H1 (cell line): ENCODE measurements around the gene SPTSSB. TPM values are rescaled to one million over a fixed set of nuclear protein-coding genes. Genes with fewer than 3 reads are reported as not detected.

ENCODE experiments used
- CTCF ChIA-PET: fragments of 300-600 bp; sonication (Branson Sonifier 250); formaldehyde crosslinking; loops from one replicate; lab custom pipeline; 2021; ENCODE audit not compliant: partially characterized antibody; lab: Charles Lee
- POLR2A ChIA-PET: fragments of 300-600 bp; sonication (Branson Sonifier 250); formaldehyde crosslinking; loops from one replicate; lab custom pipeline; 2021; ENCODE audit warnings: inconsistent platforms; ENCODE audit not compliant: partially characterized antibody; lab: Charles Lee
- DNase-seq, 2 experiments: peaks; one replicate each; pipeline versions ENCODE4 v3.0.0 to v3.0.0-alpha.2; 2010 to 2022; ENCODE audit warnings: low spot score in 2 of 2, low read depth in 1 of 2, mixed read lengths in 1 of 2
- FAIRE-seq: peaks from 2 replicates; lab custom pipeline; 2011; peaks lifted over from hg19 to GRCh38; lab: Jason Lieb, UNC
- H2AFZ ChIP-seq: 2 replicates; pipeline ENCODE4 v1.8.1; 2012; ENCODE audit warnings: low read length, inconsistent platforms
- H2AK5ac ChIP-seq: 2 replicates; pipeline ENCODE4 v1.6.1; 2013; ENCODE audit warnings: low read depth, low read length
- H2BK120ac ChIP-seq: replicated peaks from 2 replicates; pipeline ENCODE3; 2013; ENCODE audit warnings: low read depth, low read length, inconsistent platforms
- H2BK12ac ChIP-seq: 2 replicates; pipeline ENCODE4 v1.6.1; 2013; ENCODE audit warnings: low read depth, low read length
- H2BK15ac ChIP-seq: 2 replicates; pipeline ENCODE4 v1.6.1; 2013; ENCODE audit warnings: low read length
- H2BK20ac ChIP-seq: 2 replicates; pipeline ENCODE4 v1.6.1; 2013; ENCODE audit warnings: low read length
- H2BK5ac ChIP-seq: 2 replicates; pipeline ENCODE4 v1.6.1; 2013; ENCODE audit warnings: low read depth, low read length
- H3K14ac ChIP-seq: 2 replicates; pipeline ENCODE4 v1.6.1; 2013; ENCODE audit warnings: inconsistent platforms; ENCODE audit not compliant: insufficient read length
- H3K18ac ChIP-seq: 2 replicates; pipeline ENCODE4 v1.6.1; 2013; ENCODE audit warnings: low read length; ENCODE audit errors: extremely low read depth
- H3K23ac ChIP-seq: 2 replicates; pipeline ENCODE4 v1.6.1; 2013; ENCODE audit warnings: inconsistent platforms; ENCODE audit not compliant: insufficient read length
- H3K23me2 ChIP-seq: 2 replicates; pipeline ENCODE4 v1.6.1; 2013; ENCODE audit warnings: low read depth, low read length
- H3K27ac ChIP-seq: 2 replicates; pipeline ENCODE4 v1.6.1; 2011; ENCODE audit warnings: low read depth, low read length, inconsistent platforms
- H3K27me3 ChIP-seq, 4 experiments: replicated peaks in 1 of 4; 1 replicate in 1 of 4; 2 replicates in 3 of 4; pipeline versions ENCODE4 v1.6.1 to v1.8.1; 2011 to 2013; ENCODE audit warnings: low read length in 3 of 4, mild to moderate bottlenecking in 3 of 4, inconsistent platforms in 2 of 4, mixed read lengths in 2 of 4, moderate library complexity in 1 of 4; ENCODE audit not compliant: control insufficient read depth in 3 of 4, insufficient read depth in 3 of 4; ENCODE audit errors: extremely low read depth in 1 of 4
- H3K36me3 ChIP-seq, 4 experiments: 2 replicates each; pipeline versions ENCODE4 v1.6.1 to v1.8.1; 2011 to 2013; ENCODE audit warnings: mild to moderate bottlenecking in 4 of 4, low read length in 3 of 4, moderate library complexity in 2 of 4, control low read depth in 1 of 4, inconsistent platforms in 1 of 4; ENCODE audit not compliant: insufficient read depth in 4 of 4, control insufficient read depth in 2 of 4
- H3K4ac ChIP-seq: replicated peaks from 2 replicates; pipeline ENCODE3; 2013; ENCODE audit warnings: low read length, low read depth, mixed read lengths, inconsistent platforms; ENCODE audit not compliant: insufficient read length
- H3K4me1 ChIP-seq, 4 experiments: replicated peaks in 1 of 4; 1 replicate in 1 of 4; 2 replicates in 3 of 4; pipeline versions ENCODE4 v1.6.1 to v1.8.1; 2011 to 2013; ENCODE audit warnings: low read length in 3 of 4, inconsistent platforms in 2 of 4, mixed read lengths in 1 of 4; ENCODE audit not compliant: insufficient read depth in 4 of 4, control insufficient read depth in 3 of 4
- H3K4me2 ChIP-seq, 2 experiments: 2 replicates each; pipeline versions ENCODE4 v1.6.1 to v1.8.1; 2011 to 2013; ENCODE audit warnings: low read depth in 2 of 2, low read length in 2 of 2, control low read depth in 1 of 2, inconsistent platforms in 1 of 2, mild to moderate bottlenecking in 1 of 2; ENCODE audit not compliant: insufficient read depth in 1 of 2
- H3K4me3 ChIP-seq, 4 experiments: fragments of 200-600, 300-600 bp in 1 of 4; sonication (generic), shearing (Covaris generic), sonication (Bioruptor Twin) in 1 of 4; 2 replicates each; pipeline versions ENCODE4 v1.5.1 to v1.8.1; 2011 to 2016; ENCODE audit warnings: low read length in 4 of 4, low read depth in 3 of 4, control low read depth in 2 of 4, inconsistent platforms in 2 of 4, mild to moderate bottlenecking in 2 of 4, mixed read lengths in 1 of 4, moderate library complexity in 1 of 4; ENCODE audit not compliant: insufficient read depth in 2 of 4; ENCODE audit errors: extremely low read depth in 1 of 4
- H3K56ac ChIP-seq: replicated peaks from 2 replicates; pipeline ENCODE3; 2013; ENCODE audit warnings: low read depth, mild to moderate bottlenecking, mixed read lengths, low read length, inconsistent platforms; ENCODE audit not compliant: insufficient read length
- H3K79me1 ChIP-seq: 2 replicates; pipeline ENCODE4 v1.6.1; 2013; ENCODE audit warnings: low read depth, low read length, control low read depth
- H3K79me2 ChIP-seq, 2 experiments: 2 replicates each; pipeline versions ENCODE4 v1.6.1 to v1.8.1; 2012 to 2013; ENCODE audit warnings: low read length in 2 of 2, mild to moderate bottlenecking in 2 of 2, inconsistent platforms in 1 of 2; ENCODE audit not compliant: insufficient read depth in 2 of 2, control insufficient read depth in 1 of 2
- H3K9ac ChIP-seq, 4 experiments: replicated peaks in 1 of 4; 1 replicate in 1 of 4; 2 replicates in 3 of 4; pipeline versions ENCODE4 v1.6.1 to v1.8.1; 2011 to 2013; ENCODE audit warnings: low read depth in 3 of 4, low read length in 3 of 4, control low read depth in 2 of 4, mild to moderate bottlenecking in 2 of 4, moderate library complexity in 2 of 4, inconsistent platforms in 1 of 4; ENCODE audit errors: extremely low read depth in 1 of 4
- H3K9me3 ChIP-seq, 2 experiments: 2 replicates each; pipeline versions ENCODE4 v1.6.1 to v1.8.1; 2012 to 2013; ENCODE audit warnings: mild to moderate bottlenecking in 2 of 2, moderate library complexity in 2 of 2, control low read depth in 1 of 2, inconsistent platforms in 1 of 2, low read depth in 1 of 2, low read length in 1 of 2, mixed read lengths in 1 of 2; ENCODE audit not compliant: insufficient read depth in 2 of 2
- H4K20me1 ChIP-seq, 2 experiments: replicated peaks in 1 of 2; 2 replicates each; pipeline versions ENCODE3 to v1.8.1; 2011 to 2013; ENCODE audit warnings: inconsistent platforms in 2 of 2, low read length in 2 of 2, mild to moderate bottlenecking in 1 of 2; ENCODE audit not compliant: insufficient read depth in 2 of 2, control insufficient read depth in 1 of 2
- H4K5ac ChIP-seq: 2 replicates; pipeline ENCODE4 v1.6.1; 2013; ENCODE audit warnings: low read length, low read depth, mixed read lengths, inconsistent platforms; ENCODE audit not compliant: insufficient read length
- H4K8ac ChIP-seq: 2 replicates; pipeline ENCODE4 v1.8.0; 2013; ENCODE audit warnings: mild to moderate bottlenecking, moderate library complexity, low read length, inconsistent platforms; ENCODE audit not compliant: insufficient read depth; ENCODE audit errors: extremely low read depth
- H4K91ac ChIP-seq: replicated peaks from 2 replicates; pipeline ENCODE3; 2013; ENCODE audit warnings: low read length, mixed read lengths, inconsistent platforms; ENCODE audit not compliant: insufficient read length
- KDM1A ChIP-seq: fragments of 200-600, 300-600 bp; sonication (generic); IDR thresholded peaks from 2 replicates; pipeline ENCODE4 v1.7.1; 2016; ENCODE audit warnings: mild to moderate bottlenecking, low read length, borderline replicate concordance
- RFX5 ChIP-seq: IDR thresholded peaks from 2 replicates; pipeline ENCODE4 v1.6.1; 2011; ENCODE audit warnings: low read depth, low read length, improper control_type of control experiment, borderline replicate concordance
- SP1 ChIP-seq: IDR thresholded peaks from 2 replicates; pipeline ENCODE4 v1.6.1; 2011; ENCODE audit warnings: low read depth, low read length
- TBP ChIP-seq: IDR thresholded peaks from 2 replicates; pipeline ENCODE4 v1.6.1; 2011; ENCODE audit warnings: low read depth, low read length, improper control_type of control experiment
- WGBS, 2 experiments: shearing (Covaris generic) in 1 of 2; methylation state at CpG; one replicate each; pipeline versions ENCODE4 v1.1.6 to v1.1.7; 2013 to 2015; ENCODE audit warnings: low lambda C conversion rate in 2 of 2, mixed read lengths in 2 of 2, inconsistent platforms in 1 of 2, low coverage in 1 of 2, missing lambda C conversion rate in 1 of 2; ENCODE audit not compliant: insufficient replicate concordance in 2 of 2, insufficient coverage in 1 of 2, insufficient read length in 1 of 2; ENCODE audit errors: extremely low coverage in 1 of 2, missing lambda C conversion rate in 1 of 2; 5-methylcytosine and 5-hydroxymethylcytosine counted together
- polyA plus RNA-seq, 7 experiments: library from polyadenylated mRNA; depleted of rRNA in 3 of 7; stranded (reverse) in 5 of 7; unstranded in 2 of 7; fragments of >200 nt in 5 of 7; fragments of 200-250 nt in 2 of 7; gene quantifications; 1 replicate in 5 of 7; 2 replicates in 1 of 7; 4 replicates in 1 of 7; pipeline versions ENCODE4 v1.2.1 to v1.2.3, GENCODE V29; 2011 to 2013; ENCODE audit warnings: missing spikeins in 2 of 7, mixed read lengths in 2 of 7
- total RNA-seq: library from RNA; stranded (reverse); fragmentation: NEBNext Ultra II Directional; extraction: Animal tissue kit (Norgen Biotek cat#: 25700); gene quantifications from 2 replicates; pipeline ENCODE4 v1.2.1, GENCODE V29; 2021

SPTSSB gene
- total and polyA plus RNA-seq, 2 of the 8 experiments (the other 6 are each of a cell fraction or from before 2014, with no cell fraction given) = 33.4 to 52.5 TPM

GRCh38 chr3:161343540-161343939 is 27.8 kb downstream of the SPTSSB start:
- Histone ChIP-seq H3K56ac (no peak overlapping the region), H4K20me1 (no peaks in the 10 kb centered on the region), H3K9me3 (no peaks in the 10 kb centered on the region), H2BK5ac (no peak overlapping the region), H2AFZ (no peak overlapping the region), H2BK15ac (no peak overlapping the region), H3K4me2 (no peak overlapping the region), H3K79me2 (no peaks in the 10 kb centered on the region), H4K5ac (no peak overlapping the region), H3K9ac (no peak overlapping the region), H3K4me1 (no peaks in the 10 kb centered on the region), H3K23ac (no peak overlapping the region), H4K91ac (no peak overlapping the region), H2AK5ac (no peak overlapping the region), H3K4me3 (no peak overlapping the region), H3K36me3 (no peaks in the 10 kb centered on the region), H2BK12ac (no peak overlapping the region), H3K27me3 (no peaks in the 10 kb centered on the region), H3K27ac (no peak overlapping the region), H3K4ac (no peak overlapping the region), H2BK120ac (no peak overlapping the region), H4K8ac (no peak overlapping the region), H2BK20ac (no peak overlapping the region), H3K23me2 (no peaks in the 10 kb centered on the region), H3K18ac (no peak overlapping the region), H3K79me1 (no peaks in the 10 kb centered on the region), H3K14ac (no peak overlapping the region)
- TF ChIP-seq RFX5 (no peak), TBP (no peak), KDM1A (no peak), SP1 (no peak)
- ChIA-PET POLR2A (no interaction called here), CTCF (interaction anchor here (0.5 to 0.7 kb wide), 3 partner anchors 31 to 79 kb away, joined by 3 to 4 read pairs (median 4); no protein-coding TSS in a partner anchor)
- DNase-seq = no peak
- FAIRE-seq = no peak
- 95% methylated on average over 3 of the region's 3 CpGs; no CpG with 5 or more reads in 1 of the 2 experiments for WGBS, 2 experiments
